Lung (tissue), 12 donors: ENCODE measurements around the gene PTPRU. TPM values are rescaled to one million over a fixed set of nuclear protein-coding genes. Genes with fewer than 3 reads are reported as not detected.

Source experiments
- ATAC-seq: fragments of 200-7000 bp; cut with Tn5 transposase; one replicate; pipeline ENCODE4 v1.9.1; 2020; ENCODE audit warnings: moderate number of reproducible peaks; ENCODE audit not compliant: insufficient read depth, low FRiP score
- DNase-seq, 3 donors: peaks; one replicate each; pipeline ENCODE4 v3.0.0-alpha.2; 2013 to 2017
- H3K27ac ChIP-seq, 2 donors: one replicate each; pipeline ENCODE4 v1.5.1; 2013; ENCODE audit warnings: mild to moderate bottlenecking in 2 of 2, moderate library complexity in 2 of 2, control low read depth in 1 of 2, inconsistent platforms in 1 of 2, low read depth in 1 of 2, low read length in 1 of 2
- H3K27me3 ChIP-seq, 3 donors: one replicate each; pipeline ENCODE4 v1.5.1; 2013; ENCODE audit warnings: low read length in 2 of 3; ENCODE audit not compliant: control insufficient read depth in 3 of 3, insufficient read depth in 3 of 3
- H3K36me3 ChIP-seq, 4 donors: one replicate each; pipeline ENCODE4 v1.5.1; 2013; ENCODE audit warnings: low read length in 4 of 4, mild to moderate bottlenecking in 1 of 4, moderate library complexity in 1 of 4; ENCODE audit not compliant: control insufficient read depth in 4 of 4, insufficient read depth in 4 of 4
- H3K4me1 ChIP-seq, 5 donors: one replicate each; pipeline ENCODE4 v1.5.1; 2013; ENCODE audit warnings: low read length in 5 of 5, mild to moderate bottlenecking in 2 of 5, moderate library complexity in 1 of 5; ENCODE audit not compliant: control insufficient read depth in 5 of 5, insufficient read depth in 5 of 5
- H3K4me3 ChIP-seq: one replicate; pipeline ENCODE4 v1.5.1; 2013; ENCODE audit warnings: mild to moderate bottlenecking, control low read depth, moderate library complexity
- H3K9ac ChIP-seq, 2 donors: one replicate each; pipeline ENCODE4 v1.5.1; 2013; ENCODE audit warnings: low read length in 2 of 2, control low read depth in 1 of 2; ENCODE audit not compliant: insufficient read depth in 1 of 2
- H3K9me3 ChIP-seq, 4 donors: one replicate each; pipeline ENCODE4 v1.5.1; 2013; ENCODE audit warnings: low read length in 3 of 4, mild to moderate bottlenecking in 1 of 4, moderate library complexity in 1 of 4; ENCODE audit not compliant: control insufficient read depth in 4 of 4, insufficient read depth in 3 of 4
- CTCF ChIP-seq: IDR thresholded peaks from 2 replicates; pipeline ENCODE4 v1.5.1; 2012; ENCODE audit warnings: mild to moderate bottlenecking; ENCODE audit errors: control extremely low read depth, extremely low read depth
- WGBS, 2 donors: extraction: QIAGEN DNeasy Blood & Tissue Kit; methylation state at CpG; one replicate each; pipeline ENCODE4 v1.1.7; 2013; 5-methylcytosine and 5-hydroxymethylcytosine counted together
- polyA plus RNA-seq, 2 donors: library from polyadenylated mRNA; stranded (reverse); fragments of 200-250 nt; gene quantifications; one replicate each; pipeline ENCODE4 v1.2.1, GENCODE V29; 2013
- total RNA-seq, 2 donors: library from RNA; depleted of rRNA in 1 of 2; stranded (reverse); fragments of >200 nt in 1 of 2; gene quantifications; one replicate each; pipeline ENCODE4 v1.2.1, GENCODE V29; 2014 to 2021
- donor health status: control.
- donor health status: control.
- donor health status: Bipolar disorder and iron deficiency.
- donor health status: healthy.
- donor health status: DM: yes; HTN: yes; CAD: no.

PTPRU gene
- total and polyA plus RNA-seq, 4 donors, result 22.6 to 55.3 (median 32.9) TPM

DNA sequence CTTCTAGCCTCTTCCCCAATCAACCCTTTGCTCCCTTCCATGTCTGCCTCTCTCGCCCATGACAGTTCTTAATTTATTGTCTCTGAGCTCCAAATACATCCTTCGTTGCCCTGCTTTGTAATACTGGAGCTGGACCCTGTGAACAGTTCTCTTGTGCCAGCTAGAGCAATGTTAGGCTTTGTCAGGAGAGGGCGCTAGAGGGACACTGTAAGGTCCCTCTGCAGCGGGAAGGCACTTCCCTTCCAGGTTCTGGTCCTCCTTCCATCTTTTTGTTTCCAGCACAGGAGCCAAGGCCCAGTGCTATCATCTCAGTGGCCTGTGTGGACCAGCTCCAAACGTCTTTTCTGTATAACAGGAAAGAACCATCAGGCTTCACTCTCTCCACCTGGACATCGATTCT is 95.9 kb downstream of the PTPRU start:
- ATAC-seq, result no peak
- 41 to 47% methylated on average over 6 of the region's 6 CpGs for WGBS, 2 donors

GRCh38 chr1:29333008-29333407 is 96.7 kb downstream of the PTPRU start:
- peaks cover 0 to 5% (median 0%) of the 10 kb centered on the region in 3 donors for H3K27me3 ChIP-seq
- H3K9ac ChIP-seq, result no peak overlapping the region
- DNase-seq (no peak), ATAC-seq (no peak)
- 88 to 90% methylated on average over 3 of the region's 3 CpGs for WGBS, 2 donors
- TF ChIP-seq CTCF, result no peak
- no peaks in the 10 kb centered on the region for H3K9me3 ChIP-seq
- no peaks in the 10 kb centered on the region for H3K36me3 ChIP-seq
- no peak overlapping the region for H3K4me3 ChIP-seq
- H3K27ac ChIP-seq, result no peak overlapping the region
- no peaks in the 10 kb centered on the region for H3K4me1 ChIP-seq

More for the DNA sequence above, 95.9 kb downstream of the PTPRU start:
- DNase-seq, result peak in 2 of 3 donors; percentile 10 to 40
- Histone ChIP-seq H3K9ac (no peak overlapping the region), H3K27ac (no peak overlapping the region), H3K4me3 (no peak overlapping the region), H3K36me3 (peaks cover 0 to 5% (median 0%) of the 10 kb centered on the region in 4 donors), H3K27me3 (no peaks in the 10 kb centered on the region), H3K4me1 (no peaks in the 10 kb centered on the region), H3K9me3 (no peaks in the 10 kb centered on the region)
- TF ChIP-seq CTCF, result no peak

GRCh38 chr1:29335573-29335972 is 99.3 kb downstream of the PTPRU start:
- ATAC-seq, result no peak
- Histone ChIP-seq H3K4me3 (no peak overlapping the region), H3K9me3 (no peaks in the 10 kb centered on the region), H3K4me1 (no peaks in the 10 kb centered on the region), H3K27ac (no peak overlapping the region), H3K9ac (no peak overlapping the region), H3K27me3 (peaks cover 0 to 5% (median 0%) of the 10 kb centered on the region in 3 donors), H3K36me3 (no peaks in the 10 kb centered on the region)
- no peak for DNase-seq
- no peak for TF ChIP-seq CTCF

- Histone ChIP-seq H3K9me3 (no peaks in the 10 kb centered on the region), H3K4me3 (no peak overlapping the region), H3K36me3 (no peaks in the 10 kb centered on the region), H3K27me3 (peaks cover 0 to 5% (median 0%) of the 10 kb centered on the region in 3 donors), H3K4me1 (no peaks in the 10 kb centered on the region), H3K27ac (no peak overlapping the region), H3K9ac (no peak overlapping the region)
- DNase-seq (peak in 1 of 3 donors; percentile 7), ATAC-seq (no peak)
- 59 to 71% methylated on average over 3 of the region's 3 CpGs for WGBS, 2 donors
- no peak for TF ChIP-seq CTCF
Observed at GRCh38 chr1:29338908-29339575, 102.7 kb downstream of the PTPRU start.
